Endothelial cell of umbilical vein (primary cell): ENCODE results near the gene CHN2. TPM values are rescaled to one million over a fixed set of nuclear protein-coding genes. Genes with fewer than 3 reads are reported as not detected.

Experiments
- BruUV-seq: library from RNA; stranded (reverse); fragments of 400-500 nt; replicated peaks from 2 replicates; lab custom pipeline; 2021; lab: Mats Ljungman, UMichigan
- CTCF ChIA-PET: fragments of 300-600, 350-600 bp; sonication (Branson Sonifier 250); formaldehyde crosslinking; loops from one replicate; lab custom pipeline; 2021; ENCODE audit warnings: antibody characterized with exemption, inconsistent platforms; lab: Charles Lee
- POLR2A ChIA-PET: fragments of 300-600, 350-600 bp; sonication (Branson Sonifier 250); formaldehyde crosslinking; loops from one replicate; lab custom pipeline; 2021; ENCODE audit warnings: antibody characterized with exemption, inconsistent platforms; lab: Charles Lee
- DNase-seq: peaks from one replicate; pipeline ENCODE4 v3.0.0-alpha.2; 2011; ENCODE audit warnings: low read depth, low spot score
- FAIRE-seq: peaks from 2 replicates; lab custom pipeline; 2011; peaks lifted over from hg19 to GRCh38; lab: Jason Lieb, UNC
- H2AFZ ChIP-seq: 2 replicates; pipeline ENCODE4 v1.6.0; 2012; ENCODE audit warnings: low read depth, low read length, control low read depth, inconsistent platforms
- H3K27ac ChIP-seq: 2 replicates; pipeline ENCODE4 v1.5.1; 2011; ENCODE audit warnings: low read depth, mild to moderate bottlenecking, control low read depth, low read length, moderate library complexity; ENCODE audit not compliant: insufficient read depth
- H3K27me3 ChIP-seq, 2 experiments: 2 replicates each; pipeline versions ENCODE4 v1.6.0 to v1.6.1; 2011; ENCODE audit warnings: low read length in 2 of 2, mixed read lengths in 1 of 2; ENCODE audit not compliant: control insufficient read depth in 2 of 2, insufficient read depth in 2 of 2
- H3K36me3 ChIP-seq, 2 experiments: 2 replicates in 1 of 2; 3 replicates in 1 of 2; pipeline ENCODE4 v1.5.1; 2011; ENCODE audit warnings: low read length in 2 of 2, mild to moderate bottlenecking in 1 of 2, moderate library complexity in 1 of 2; ENCODE audit not compliant: control insufficient read depth in 2 of 2, insufficient read depth in 2 of 2; ENCODE audit errors: extremely low read depth in 1 of 2
- H3K4me1 ChIP-seq: 3 replicates; pipeline ENCODE4 v1.5.1; 2011; ENCODE audit warnings: mild to moderate bottlenecking, low read length; ENCODE audit not compliant: control insufficient read depth, insufficient read depth; ENCODE audit errors: extremely low read depth
- H3K4me2 ChIP-seq: 2 replicates; pipeline ENCODE4 v1.6.1; 2011; ENCODE audit warnings: low read length, control low read depth, mixed read lengths; ENCODE audit not compliant: insufficient read depth
- H3K4me3 ChIP-seq, 3 experiments: fragments of 200-600 bp in 1 of 3; sonication (generic), shearing (Covaris generic) in 1 of 3; replicated peaks in 1 of 3; 2 replicates each; pipeline ENCODE4 v1.5.1; 2011 to 2016; ENCODE audit warnings: control low read depth in 3 of 3, low read length in 3 of 3, mild to moderate bottlenecking in 2 of 3, inconsistent platforms in 1 of 3, low read depth in 1 of 3, moderate library complexity in 1 of 3; ENCODE audit not compliant: insufficient read depth in 1 of 3
- H3K79me2 ChIP-seq: 2 replicates; pipeline ENCODE4 v1.6.0; 2012; ENCODE audit warnings: low read length, inconsistent platforms; ENCODE audit not compliant: control insufficient read depth, insufficient read depth
- H3K9ac ChIP-seq: replicated peaks from 2 replicates; pipeline ENCODE3; 2011; ENCODE audit warnings: low read length, control low read depth; ENCODE audit not compliant: insufficient read depth; ENCODE audit errors: extremely low read depth
- H3K9me1 ChIP-seq: replicated peaks from 3 replicates; pipeline ENCODE4 v1.6.0; 2011; ENCODE audit warnings: mild to moderate bottlenecking, low read length; ENCODE audit not compliant: control insufficient read depth, insufficient read depth; ENCODE audit errors: extremely low read depth
- H3K9me3 ChIP-seq: replicated peaks from 2 replicates; pipeline ENCODE4 v1.5.1; 2012; ENCODE audit warnings: low read length, inconsistent platforms; ENCODE audit not compliant: control insufficient read depth, insufficient read depth
- H4K20me1 ChIP-seq: replicated peaks from 2 replicates; pipeline ENCODE3; 2011; ENCODE audit warnings: mild to moderate bottlenecking, low read length; ENCODE audit not compliant: control insufficient read depth, insufficient read depth; ENCODE audit errors: extremely low read depth
- EZH2 ChIP-seq: IDR thresholded peaks from 2 replicates; pipeline ENCODE4 v1.6.1; 2012; ENCODE audit warnings: borderline replicate concordance, low read depth, mild to moderate bottlenecking, moderate library complexity, low read length, inconsistent platforms; ENCODE audit not compliant: severe bottlenecking
- FOS ChIP-seq: IDR thresholded peaks from 2 replicates; pipeline ENCODE4 v1.6.1; 2011; ENCODE audit warnings: mild to moderate bottlenecking, low read length, moderate library complexity, borderline replicate concordance; ENCODE audit not compliant: insufficient read depth
- GATA2 ChIP-seq: IDR thresholded peaks from 2 replicates; pipeline ENCODE4 v1.7.0; 2011; ENCODE audit warnings: low read depth, mild to moderate bottlenecking, moderate library complexity, mixed read lengths, low read length; ENCODE audit not compliant: insufficient read length, insufficient read depth
- JUN ChIP-seq: IDR thresholded peaks from 2 replicates; pipeline ENCODE4 v1.6.1; 2011; ENCODE audit warnings: borderline replicate concordance, low read depth; ENCODE audit not compliant: insufficient read length, insufficient read depth
- MYC ChIP-seq: IDR thresholded peaks from one replicate; pipeline ENCODE4 v1.6.1; 2011; ENCODE audit warnings: mild to moderate bottlenecking, low read depth, low read length
- POLR2A ChIP-seq: IDR thresholded peaks from 2 replicates; pipeline ENCODE4 v1.6.1; 2012; ENCODE audit warnings: low read depth, mild to moderate bottlenecking, control low read depth, low read length
- POLR2AphosphoS5 ChIP-seq: IDR thresholded peaks from 2 replicates; pipeline ENCODE4 v1.6.1; 2012; ENCODE audit warnings: low read depth, mild to moderate bottlenecking, control low read depth, low read length, moderate library complexity; ENCODE audit not compliant: insufficient read depth
- dilution Hi-C: fragments of 300-500 bp; cut with MboI; formaldehyde crosslinking; loops from one replicate; pipeline ENCODE4 v1.15.0; 2019; ENCODE audit warnings: low sequenced_read_pairs; ENCODE audit not compliant: extremely low pct_ligation_motif_present
- intact Hi-C: fragments of 100-400 bp; cut with micrococcal nuclease; formaldehyde crosslinking; loops from one replicate; pipeline ENCODE4 v1.10.0; 2022
- polyA plus RNA-seq, 4 experiments: library from polyadenylated mRNA; depleted of rRNA in 3 of 4; stranded (reverse) in 3 of 4; unstranded in 1 of 4; fragments of >200 nt; gene quantifications; 2 replicates each; pipeline versions ENCODE4 v1.2.1 to v1.2.3, GENCODE V29; 2011 to 2012; ENCODE audit warnings: missing spikeins in 1 of 4
- total RNA-seq: library from RNA; stranded (reverse); gene quantifications from 2 replicates; pipeline ENCODE4 v1.2.3, GENCODE V29; 2021
- TF ChIP-seq, protein P1 (sequence below), 2 donors: IDR thresholded peaks; 1 replicate in 1 of 2; 2 replicates in 1 of 2; pipeline ENCODE4 v1.5.1; 2011; ENCODE audit warnings: low read length in 2 of 2, mild to moderate bottlenecking in 2 of 2, moderate library complexity in 2 of 2, control low read depth in 1 of 2, inconsistent platforms in 1 of 2, low read depth in 1 of 2; ENCODE audit not compliant: insufficient read depth in 1 of 2; ENCODE audit errors: extremely low read depth in 1 of 2
- TF ChIP-seq, protein P2 (sequence below): IDR thresholded peaks from 2 replicates; pipeline ENCODE4 v1.6.1; 2011; ENCODE audit not compliant: insufficient read depth, insufficient read length

CHN2 gene
- total and polyA plus RNA-seq, 2 donors (not counting 3 experiments of a cell fraction or from before 2014, with no cell fraction given), result 1.4 to 5.0 TPM

DNA sequence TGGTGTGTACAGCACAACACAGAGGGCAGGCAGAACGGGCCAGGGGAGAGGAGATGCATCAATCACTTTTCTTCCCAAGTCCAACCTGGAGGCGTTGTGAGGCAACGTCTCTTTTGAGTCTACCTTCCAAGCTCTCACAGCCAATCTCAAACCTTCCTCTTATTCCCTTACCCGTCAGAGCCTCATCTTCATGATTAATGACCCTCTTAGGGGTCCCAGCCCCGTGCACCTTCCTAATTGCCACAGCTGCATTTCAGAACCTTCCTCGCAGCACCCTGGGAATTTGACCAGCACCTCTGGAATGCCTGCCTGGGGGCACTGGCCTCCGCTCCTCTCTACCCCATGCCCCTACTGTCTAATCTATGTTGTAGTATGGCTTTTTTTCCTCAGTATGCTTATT lies 199.7 kb downstream of the CHN2 start:
- Histone ChIP-seq H3K4me2 (no peak overlapping the region), H3K36me3 (no peaks in the 10 kb centered on the region), H3K27ac (no peak overlapping the region), H2AFZ (no peak overlapping the region), H3K27me3 (peaks cover 0 to 2% of the 10 kb centered on the region in 2 experiments), H3K4me3 (no peak overlapping the region), H3K9me1 (no peaks in the 10 kb centered on the region), H3K9ac (no peak overlapping the region), H3K79me2 (no peaks in the 10 kb centered on the region), H4K20me1 (no peaks in the 10 kb centered on the region), H3K9me3 (no peaks in the 10 kb centered on the region), H3K4me1 (no peaks in the 10 kb centered on the region)
- CTCF ChIA-PET, result interaction anchor here (3.1 kb wide), 1 partner anchor 204 kb away, joined by 12 read pairs; no protein-coding TSS in a partner anchor
- FAIRE-seq (no peak), DNase-seq (no peak)
- POLR2A ChIA-PET, result no interaction called here
- intact Hi-C loops (no loop called here), dilution Hi-C loops (no loop called here)
- no TSS peak for BruUV-seq
- TF ChIP-seq POLR2A (no peak), GATA2 (no peak), EZH2 (no peak), POLR2AphosphoS5 (no peak), MYC (no peak), JUN (no peak), FOS (no peak)
- TF ChIP-seq, protein P1, sequence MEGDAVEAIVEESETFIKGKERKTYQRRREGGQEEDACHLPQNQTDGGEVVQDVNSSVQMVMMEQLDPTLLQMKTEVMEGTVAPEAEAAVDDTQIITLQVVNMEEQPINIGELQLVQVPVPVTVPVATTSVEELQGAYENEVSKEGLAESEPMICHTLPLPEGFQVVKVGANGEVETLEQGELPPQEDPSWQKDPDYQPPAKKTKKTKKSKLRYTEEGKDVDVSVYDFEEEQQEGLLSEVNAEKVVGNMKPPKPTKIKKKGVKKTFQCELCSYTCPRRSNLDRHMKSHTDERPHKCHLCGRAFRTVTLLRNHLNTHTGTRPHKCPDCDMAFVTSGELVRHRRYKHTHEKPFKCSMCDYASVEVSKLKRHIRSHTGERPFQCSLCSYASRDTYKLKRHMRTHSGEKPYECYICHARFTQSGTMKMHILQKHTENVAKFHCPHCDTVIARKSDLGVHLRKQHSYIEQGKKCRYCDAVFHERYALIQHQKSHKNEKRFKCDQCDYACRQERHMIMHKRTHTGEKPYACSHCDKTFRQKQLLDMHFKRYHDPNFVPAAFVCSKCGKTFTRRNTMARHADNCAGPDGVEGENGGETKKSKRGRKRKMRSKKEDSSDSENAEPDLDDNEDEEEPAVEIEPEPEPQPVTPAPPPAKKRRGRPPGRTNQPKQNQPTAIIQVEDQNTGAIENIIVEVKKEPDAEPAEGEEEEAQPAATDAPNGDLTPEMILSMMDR (IDR thresholded peaks at IDR 0.05; ENCODE audit: extremely low read depth in 1 of 2, insufficient read depth in 1 of 2, low read depth in 1 of 2, low read length in 2 of 2), result no peak
- TF ChIP-seq, protein P2, sequence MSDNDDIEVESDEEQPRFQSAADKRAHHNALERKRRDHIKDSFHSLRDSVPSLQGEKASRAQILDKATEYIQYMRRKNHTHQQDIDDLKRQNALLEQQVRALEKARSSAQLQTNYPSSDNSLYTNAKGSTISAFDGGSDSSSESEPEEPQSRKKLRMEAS, result no peak
